Measurements from ENCODE around the gene ROCK1. TPM values are rescaled to one million over a fixed set of nuclear protein-coding genes. Genes with fewer than 3 reads are reported as not detected.

ROCK1 gene
- polyA plus RNA-seq, 5 donors: 54.8 to 92.5 (median 82.1) TPM

Other genes starting within 250 kb of the ROCK1 start
- gene GREB1L, start 130.4 kb upstream of the ROCK1 start, polyA plus RNA-seq (ENCODE audit: insufficient read depth in 1 of 5, insufficient read length in 5 of 5, low replicate concordance in 1 of 5): under 1 TPM; 0.50 to 0.91 (median 0.63) TPM